Caki2 (cell line): Measurements from ENCODE around the gene PGGHG. TPM values are rescaled to one million over a fixed set of nuclear protein-coding genes. Genes with fewer than 3 reads are reported as not detected.

Experiments used
- DNase-seq: peaks from one replicate; pipeline ENCODE4 v3.0.0-alpha.2; 2015; ENCODE audit warnings: low read depth
- in situ Hi-C: cut with HindIII; loops from 2 replicates; pipeline ENCODE4 v1.10.0; 2016; ENCODE audit warnings: low sequenced_read_pairs, low pct_unique_long_range_greater_than_20kb, mixed read lengths
- total RNA-seq: library from RNA; depleted of rRNA; stranded (reverse); fragments of >200 nt; shearing (Covaris generic); gene quantifications from 2 replicates; pipeline ENCODE4 v1.2.3, GENCODE V29; 2014; ENCODE audit warnings: low replicate concordance; rRNA removed

Gene PGGHG
- total RNA-seq, 1 experiment from 2014 or later: 11.2 TPM

GRCh38 chr11:334264-334994 lies 45.5 kb downstream of the PGGHG start:
- in situ Hi-C loops: no loop called here
- no peak for DNase-seq

DNA sequence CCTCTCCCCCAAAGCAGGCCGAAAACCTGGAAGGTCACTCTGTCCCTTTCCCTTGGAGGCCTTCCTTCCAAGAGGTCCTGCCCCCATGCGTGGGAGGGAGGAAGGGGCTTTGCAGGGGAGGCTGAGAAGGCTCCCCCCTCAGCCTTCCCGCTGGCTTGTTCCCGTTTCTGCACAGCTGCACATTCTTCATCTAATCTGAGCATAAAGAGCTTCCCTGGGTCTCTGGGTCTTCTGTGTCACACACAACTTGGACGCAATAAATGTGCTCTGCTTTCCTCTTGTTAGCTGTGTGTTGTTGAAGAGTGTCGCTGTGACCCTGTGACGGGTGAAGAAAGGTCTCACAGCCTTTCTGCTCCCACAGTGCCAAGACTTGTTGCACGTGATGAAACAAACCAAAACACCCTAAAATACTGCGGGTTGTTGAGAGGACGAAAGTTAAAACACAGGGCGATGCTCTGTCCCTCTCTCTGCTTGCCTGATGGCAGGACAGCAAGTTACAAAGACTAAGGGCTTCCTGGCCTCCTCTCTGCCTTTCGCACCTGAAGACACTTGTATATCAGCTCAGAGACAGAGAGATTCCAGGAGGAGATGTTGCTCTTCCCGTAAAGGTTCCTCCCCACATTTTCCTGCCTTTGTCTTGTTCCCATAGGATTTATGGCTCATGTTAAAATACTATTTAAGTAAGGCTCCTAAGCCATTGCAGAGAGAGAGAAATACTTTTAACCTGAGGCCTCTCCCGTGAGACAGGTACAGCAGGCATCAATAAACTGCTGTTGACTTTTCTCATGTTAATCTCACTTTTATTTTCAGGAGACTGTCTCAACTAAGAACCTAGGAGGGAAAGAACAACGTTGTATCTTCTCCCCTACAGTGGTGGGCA lies 47.1 kb downstream of the PGGHG start:
- in situ Hi-C loops: no loop called here
- no peak for DNase-seq

DNA sequence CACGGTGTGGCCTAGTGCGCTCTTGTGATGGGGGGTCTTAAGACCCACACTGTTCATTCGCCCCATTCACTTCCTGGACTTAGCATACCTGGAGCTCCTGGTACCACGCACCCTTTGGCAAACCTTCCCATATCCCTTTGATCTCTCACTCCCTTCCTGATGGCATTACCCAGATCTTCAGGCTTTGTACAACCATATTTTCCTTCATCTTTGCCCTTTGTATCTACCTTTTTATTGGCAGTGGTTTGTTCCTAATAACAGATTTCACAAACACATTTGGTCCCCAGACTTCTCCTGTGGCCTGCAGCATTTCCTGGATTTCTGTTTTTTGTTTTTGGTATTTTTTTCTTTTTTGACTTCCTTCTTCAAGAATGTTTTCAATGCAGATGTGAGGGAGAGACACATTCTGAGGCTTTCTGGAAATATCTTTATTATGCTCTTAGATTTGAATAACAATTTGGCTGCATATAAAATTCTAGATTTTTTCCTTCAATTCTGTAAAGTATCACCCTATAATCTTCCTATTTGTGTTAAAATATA lies 47.8 kb downstream of the PGGHG start:
- in situ Hi-C loops: no loop called here
- DNase-seq: no peak

DNA sequence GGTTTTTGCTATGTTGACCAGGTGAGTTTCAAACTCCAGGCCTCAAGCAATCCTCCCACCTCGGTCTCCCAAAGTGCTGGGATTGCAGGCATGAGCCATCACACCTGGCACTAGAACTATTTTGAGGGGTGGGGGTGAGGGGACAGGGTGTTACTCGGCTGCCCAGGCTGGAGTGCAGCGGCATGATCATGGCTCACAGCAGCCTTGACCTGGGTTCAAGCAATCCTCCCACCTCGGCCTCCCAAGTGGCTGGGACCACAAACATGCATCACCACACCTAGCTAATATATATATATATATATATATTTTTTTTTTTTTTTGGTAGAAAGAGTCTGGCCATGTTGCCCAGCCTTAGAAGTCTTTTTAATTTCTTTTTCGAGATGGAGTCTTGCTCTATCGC lies 48.8 kb downstream of the PGGHG start:
- no peak for DNase-seq
- in situ Hi-C loops: no loop called here

DNA sequence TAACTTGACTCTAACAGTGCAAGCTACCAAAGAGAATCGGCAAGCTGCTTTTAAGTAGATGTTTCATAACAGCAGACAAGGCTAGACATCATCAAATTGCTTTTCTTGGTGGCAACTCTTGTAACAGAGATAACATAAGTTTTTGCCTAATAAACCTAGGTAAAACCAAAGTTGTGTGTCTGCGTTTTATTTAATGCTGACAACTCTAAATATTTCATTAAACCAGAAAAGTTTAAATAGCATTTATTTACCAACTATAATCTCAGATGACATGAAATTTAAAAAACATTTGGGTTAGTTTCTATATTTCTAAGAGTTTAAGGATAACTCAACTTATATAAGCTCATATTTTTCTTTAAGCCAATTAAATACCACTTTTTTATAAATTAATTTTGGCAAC lies 51.0 kb downstream of the PGGHG start:
- in situ Hi-C loops: no loop called here
- no peak for DNase-seq

- DNase-seq: no peak
- in situ Hi-C loops: no loop called here
These were observed 51.9 kb downstream of the PGGHG start for GRCh38 chr11:340539-341512.

DNA sequence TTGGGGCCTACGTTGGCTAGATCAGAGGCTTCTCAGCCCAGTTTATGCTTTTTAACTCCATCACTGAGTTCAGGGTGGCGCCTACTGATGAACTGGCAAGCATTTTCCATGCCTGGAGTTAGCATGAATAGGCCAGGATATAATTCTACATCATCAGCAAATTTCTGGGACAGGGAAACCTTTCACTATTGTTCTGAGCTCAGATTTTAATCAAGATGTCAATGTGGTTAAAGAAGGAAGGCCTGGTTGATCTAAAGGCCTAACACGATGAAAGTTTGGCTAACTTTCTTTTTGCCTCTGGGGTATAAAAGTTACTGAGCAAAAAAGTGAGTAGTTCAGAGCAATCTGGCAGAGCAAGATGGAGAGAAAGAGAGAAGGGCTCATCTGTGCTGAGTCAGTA lies 53.4 kb downstream of the PGGHG start:
- no peak for DNase-seq
- in situ Hi-C loops: no loop called here

- no peak for DNase-seq
- in situ Hi-C loops: no loop called here
These were observed 56.1 kb downstream of the PGGHG start for GRCh38 chr11:344836-345578.

Other genes starting within 250 kb of the PGGHG start
- not detected in 2 replicates for gene SCGB1C1, start 96.0 kb upstream of the PGGHG start, total RNA-seq
- 23.3 and 26.2 TPM in 2 replicates for gene BET1L, start 81.7 kb upstream of the PGGHG start, total RNA-seq
- 80.2 and 115 TPM in 2 replicates for gene RIC8A, start 81.4 kb upstream of the PGGHG start, total RNA-seq
- gene SIRT3, start 52.8 kb upstream of the PGGHG start, total RNA-seq: 24.4 and 25.1 TPM in 2 replicates
- 97.7 and 117 TPM in 2 replicates for gene PSMD13, start 52.1 kb upstream of the PGGHG start, total RNA-seq
- not detected in 2 replicates for gene NLRP6, start 10.7 kb upstream of the PGGHG start, total RNA-seq
- not detected in 2 replicates for gene IFITM5, start 10.4 kb downstream of the PGGHG start, total RNA-seq
- not detected in 2 replicates for gene IFITM2, start 18.7 kb downstream of the PGGHG start, total RNA-seq
- gene IFITM1, start 24.9 kb downstream of the PGGHG start, total RNA-seq: 2.0 and 10.3 TPM in 2 replicates
- gene IFITM3, start 31.7 kb downstream of the PGGHG start, total RNA-seq: 6.2 and 23.7 TPM in 2 replicates
- gene B4GALNT4, start 80.4 kb downstream of the PGGHG start, total RNA-seq: 23.9 and 61.5 TPM in 2 replicates
- 70.7 and 103 TPM in 2 replicates for gene PKP3, start 105.1 kb downstream of the PGGHG start, total RNA-seq
- 66.9 and 103 TPM in 2 replicates for gene SIGIRR, start 125.9 kb downstream of the PGGHG start, total RNA-seq
- not detected in 2 replicates for gene ANO9, start 152.9 kb downstream of the PGGHG start, total RNA-seq
- 36.9 and 50.2 TPM in 2 replicates for gene PTDSS2, start 161.2 kb downstream of the PGGHG start, total RNA-seq
- gene RNH1, start 218.1 kb downstream of the PGGHG start, total RNA-seq: 271 and 316 TPM in 2 replicates
- 43.8 and 120 TPM in 2 replicates for gene HRAS, start 246.4 kb downstream of the PGGHG start, total RNA-seq
- gene LRRC56, start 248.4 kb downstream of the PGGHG start, total RNA-seq: 2.0 and 3.4 TPM in 2 replicates